K562 (cell line): ENCODE measurements around the gene MANBA. TPM values are rescaled to one million over a fixed set of nuclear protein-coding genes. Genes with fewer than 3 reads are reported as not detected.

Experiments used
- ATAC-seq: fragments of 200-7000 bp; cut with Tn5 transposase; 3 replicates; pipeline ENCODE4 v1.9.1; 2020; ENCODE audit warnings: moderate library complexity
- BruUV-seq: library from RNA; stranded (reverse); fragments of 400-500 nt; replicated peaks from 2 replicates; lab custom pipeline; 2021; lab: Mats Ljungman, UMichigan
- CTCF ChIA-PET: fragments of 300-600 bp; formaldehyde crosslinking; extraction: SDS; loops from one replicate; lab custom pipeline; 2021; ENCODE audit warnings: low intra/inter-chr PET ratio; lab: Yijun Ruan, JAX
- POLR2A ChIA-PET: fragments of 300-600, 350-650 bp; sonication (Branson Sonifier 250); formaldehyde crosslinking; extraction: SDS; loops from one replicate; lab custom pipeline; 2021; ENCODE audit warnings: antibody characterized with exemption, inconsistent platforms; lab: Yijun Ruan, JAX
- DNase-seq, 4 experiments: peaks; one replicate each; pipeline versions ENCODE4 v3.0.0 to v3.0.0-alpha.2; 2011 to 2018; ENCODE audit warnings: low spot score in 3 of 4, mixed read lengths in 3 of 4; ENCODE audit errors: extremely low read depth in 1 of 4
- FAIRE-seq: peaks from 2 replicates; lab custom pipeline; 2011; peaks lifted over from hg19 to GRCh38; lab: Jason Lieb, UNC
- H2AFZ ChIP-seq: 2 replicates; pipeline ENCODE4 v1.6.0; 2011; ENCODE audit warnings: low read depth, low read length, control low read depth, inconsistent platforms
- H3K27ac ChIP-seq: fragments of 200-600 bp; 3 replicates; pipeline ENCODE4 v1.8.0; 2011; ENCODE audit warnings: low read depth, mild to moderate bottlenecking, control low read depth, inconsistent platforms, low read length, moderate library complexity, mixed read lengths; ENCODE audit errors: extremely low read depth
- H3K27me3 ChIP-seq, 2 experiments: fragments of 300-600 bp in 1 of 2; 2 replicates in 1 of 2; 3 replicates in 1 of 2; pipeline versions ENCODE4 v1.6.0 to v1.8.0; 2011; ENCODE audit warnings: inconsistent platforms in 2 of 2, low read length in 2 of 2, mild to moderate bottlenecking in 1 of 2, mixed read lengths in 1 of 2, moderate library complexity in 1 of 2; ENCODE audit not compliant: control insufficient read depth in 2 of 2, insufficient read depth in 2 of 2
- H3K36me3 ChIP-seq: fragments of 300-600 bp; 3 replicates; pipeline ENCODE4 v1.8.0; 2011; ENCODE audit warnings: mild to moderate bottlenecking, low read length, inconsistent platforms; ENCODE audit not compliant: control insufficient read depth, insufficient read depth
- H3K4me1 ChIP-seq, 2 experiments: fragments of 200-600 bp in 1 of 2; replicated peaks in 1 of 2; 2 replicates in 1 of 2; 3 replicates in 1 of 2; pipeline versions ENCODE4 v1.5.1 to v1.8.0; 2011; ENCODE audit warnings: inconsistent platforms in 2 of 2, low read length in 2 of 2, mild to moderate bottlenecking in 1 of 2, mixed read lengths in 1 of 2, moderate library complexity in 1 of 2; ENCODE audit not compliant: control insufficient read depth in 2 of 2, insufficient read depth in 2 of 2
- H3K4me2 ChIP-seq: 2 replicates; pipeline ENCODE4 v1.6.1; 2011; ENCODE audit warnings: low read length, control low read depth, inconsistent platforms, mixed read lengths; ENCODE audit not compliant: insufficient read depth
- H3K4me3 ChIP-seq: fragments of 200-600 bp; sonication (generic), shearing (Covaris generic); 2 replicates; pipeline ENCODE4 v1.5.1; 2016; ENCODE audit warnings: control low read depth, inconsistent platforms
- H3K79me2 ChIP-seq: fragments of 200-600 bp; 3 replicates; pipeline ENCODE4 v1.8.0; 2011; ENCODE audit warnings: low read length, inconsistent platforms; ENCODE audit not compliant: control insufficient read depth, insufficient read depth
- H3K9ac ChIP-seq, 2 experiments: 2 replicates each; pipeline versions ENCODE4 v1.6.0 to v1.6.1; 2011; ENCODE audit warnings: low read depth in 2 of 2, low read length in 2 of 2, control low read depth in 1 of 2, inconsistent platforms in 1 of 2, mild to moderate bottlenecking in 1 of 2, mixed read lengths in 1 of 2; ENCODE audit not compliant: insufficient read depth in 1 of 2
- H3K9me1 ChIP-seq: one replicate; pipeline ENCODE4 v1.6.0; 2011; ENCODE audit warnings: inconsistent platforms, mild to moderate bottlenecking, low read length, moderate library complexity; ENCODE audit not compliant: control insufficient read depth, insufficient read depth
- H3K9me3 ChIP-seq: replicated peaks from 2 replicates; pipeline ENCODE4 v1.5.1; 2011; ENCODE audit warnings: low read depth, low read length, inconsistent platforms; ENCODE audit not compliant: control insufficient read depth, insufficient read depth
- H4K20me1 ChIP-seq: replicated peaks from 2 replicates; pipeline ENCODE4 v1.6.1; 2011; ENCODE audit warnings: low read length, inconsistent platforms, mixed read lengths; ENCODE audit not compliant: control insufficient read depth, insufficient read depth
- CBFA2T3 ChIP-seq: fragments of 450-650 bp; IDR thresholded peaks from 2 replicates; pipeline ENCODE4 v1.6.1; 2017
- CREB1 ChIP-seq, 2 experiments: sonication (generic) in 1 of 2; formaldehyde crosslinking in 1 of 2; IDR thresholded peaks; 2 replicates each; pipeline versions ENCODE4 v1.6.1 to v1.8.0; 2012 to 2022; ENCODE audit warnings: inconsistent platforms in 1 of 2, mild to moderate bottlenecking in 1 of 2, missing genetic modification reagents in 1 of 2, moderate library complexity in 1 of 2
- CREB3 ChIP-seq: fragments of 450-650 bp; conservative IDR thresholded peaks from 2 replicates; pipeline ENCODE4 v1.6.1; 2016; ENCODE audit warnings: missing genetic modification characterization, low read depth, mild to moderate bottlenecking, missing compliant biosample characterization, moderate library complexity
- FOSL1 ChIP-seq: fragments of 200-800 bp; sonication (Bioruptor generic); conservative IDR thresholded peaks from 2 replicates; pipeline ENCODE4 v1.6.1; 2016; ENCODE audit warnings: missing genetic modification characterization, missing compliant biosample characterization
- KLF16 ChIP-seq: IDR thresholded peaks from 2 replicates; pipeline ENCODE4 v1.6.1; 2016; ENCODE audit warnings: antibody characterized with exemption
- RBM17 ChIP-seq: fragments of 200-400 bp; formaldehyde crosslinking; IDR thresholded peaks from 2 replicates; pipeline ENCODE4 v1.6.1; 2017; ENCODE audit warnings: low read depth, mild to moderate bottlenecking, low read length, borderline replicate concordance
- WGBS: fragments of 100-300 bp; shearing (Covaris generic); methylation state at CpG from one replicate; pipeline ENCODE4 v1.1.6; 2016; ENCODE audit warnings: low coverage, mixed read lengths; ENCODE audit not compliant: insufficient coverage; ENCODE audit errors: missing lambda C conversion rate; 5-methylcytosine and 5-hydroxymethylcytosine counted together
- in situ Hi-C: fragments of 300-500 bp; cut with MboI; formaldehyde crosslinking; loops from 4 replicates; pipeline ENCODE4 v1.15.0; 2018; ENCODE audit warnings: inconsistent platforms, mixed read lengths
- intact Hi-C: fragments of 100-400 bp; cut with micrococcal nuclease; formaldehyde crosslinking; loops from 2 replicates; pipeline ENCODE4 v1.14.2; 2022
- polyA plus RNA-seq, 8 experiments: library from polyadenylated mRNA; depleted of rRNA in 4 of 8; stranded (reverse) in 5 of 8; unstranded in 3 of 8; fragments of >200 nt; fragmentation: Nextera tagmentation in 2 of 8; fragmentation: Illumina TruSeq in 1 of 8; extraction: Ambion mirVana in 2 of 8; extraction: Trizol in 1 of 8; gene quantifications; 2 replicates each; pipeline versions ENCODE4 v1.2.1 to v1.2.3, GENCODE V29; 2011 to 2014; ENCODE audit warnings: inconsistent platforms in 1 of 8, missing spikeins in 1 of 8
- total RNA-seq, 7 experiments: library from RNA; depleted of rRNA in 6 of 7; stranded (reverse); fragments of >200 nt in 6 of 7; fragmentation: Illumina TruSeq in 2 of 7; extraction: Trizol in 2 of 7; gene quantifications; 2 replicates each; pipeline versions ENCODE4 v1.2.1 to v1.2.3, GENCODE V29; 2011 to 2021; ENCODE audit warnings: low replicate concordance in 1 of 7

MANBA gene
- total and polyA plus RNA-seq, 9 of the 15 experiments (the other 6 are each of a cell fraction or from before 2014, with no cell fraction given): 1.8 to 12.9 (median 7.7) TPM

DNA sequence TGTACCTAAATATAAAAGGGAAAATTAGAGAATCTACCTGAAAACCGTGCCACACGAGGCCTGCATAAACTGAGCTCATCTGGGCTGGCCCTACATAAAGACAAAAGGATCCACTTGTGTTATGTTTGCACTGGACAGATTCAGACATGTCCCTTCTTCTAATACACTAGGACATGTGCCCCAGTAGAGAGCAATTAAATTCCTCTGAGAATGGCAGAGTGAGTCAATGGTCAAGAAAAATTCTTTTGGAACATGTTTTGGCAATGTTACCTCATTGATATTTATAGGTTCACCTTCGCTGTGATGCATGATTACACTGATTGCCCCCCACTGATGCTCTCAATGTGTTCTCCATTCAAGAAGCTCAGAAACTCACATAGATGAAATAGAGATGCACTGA, 95.2 kb downstream of the MANBA start:
- H3K4me1 ChIP-seq: no peaks in the 10 kb centered on the region
- ATAC-seq: no peak
- WGBS: 34% methylated on average over 3 of the region's 3 CpGs
- intact Hi-C loops (no loop called here), in situ Hi-C loops (no loop called here)
- no peaks in the 10 kb centered on the region for H3K36me3 ChIP-seq
- no peak for TF ChIP-seq CREB3
- TF ChIP-seq FOSL1 (tag): no peak
- no peak for TF ChIP-seq RBM17
- H4K20me1 ChIP-seq: no peaks in the 10 kb centered on the region
- no peaks in the 10 kb centered on the region for H3K79me2 ChIP-seq
- H2AFZ ChIP-seq: no peak overlapping the region
- no peaks in the 10 kb centered on the region for H3K9me1 ChIP-seq
- ChIA-PET CTCF (no interaction called here), POLR2A (no interaction called here)
- DNase-seq: no peak
- H3K4me3 ChIP-seq: no peak overlapping the region
- BruUV-seq: no TSS peak
- H3K9ac ChIP-seq: no peak overlapping the region
- H3K4me2 ChIP-seq: no peak overlapping the region
- no peaks in the 10 kb centered on the region for H3K9me3 ChIP-seq
- H3K27ac ChIP-seq: no peak overlapping the region
- FAIRE-seq: no peak
- no peaks in the 10 kb centered on the region for H3K27me3 ChIP-seq

DNA sequence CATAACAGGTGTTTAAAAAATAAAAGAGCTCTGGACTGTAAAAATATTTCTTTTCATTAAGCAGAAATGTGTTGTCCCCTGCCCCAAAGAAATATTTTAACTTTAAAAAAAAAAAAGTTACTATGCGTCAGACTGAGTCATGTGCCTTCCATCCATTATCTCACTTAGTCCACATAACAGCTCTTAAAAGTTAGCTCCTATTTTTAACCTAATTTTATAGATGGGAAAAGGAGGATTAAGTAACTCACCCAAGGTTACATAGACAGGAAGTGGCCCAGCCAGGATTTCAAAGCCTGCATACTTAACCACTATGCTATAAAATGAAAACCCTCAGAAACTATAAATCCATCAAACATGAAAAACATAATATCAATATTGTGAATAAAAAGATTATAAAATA, 97.7 kb downstream of the MANBA start:
- no TSS peak for BruUV-seq
- CTCF ChIA-PET: interaction anchor here (0.6 to 0.7 kb wide), 2 partner anchors 367 to 1127 kb away, joined by 3 to 4 read pairs; no protein-coding TSS in a partner anchor

More for the DNA sequence above, 97.7 kb downstream of the MANBA start:
- no CpG with 5 or more reads among the region's 1 CpG for WGBS
- intact Hi-C loops: no loop called here
- no peaks in the 10 kb centered on the region for H3K79me2 ChIP-seq
- no peaks in the 10 kb centered on the region for H3K9me3 ChIP-seq
- H3K9me1 ChIP-seq: no peaks in the 10 kb centered on the region
- POLR2A ChIA-PET: interaction anchor here (0.6 kb wide), 1 partner anchor 1656 kb away, joined by 3 read pairs; no protein-coding TSS in a partner anchor
- in situ Hi-C loops: no loop called here
- H3K4me1 ChIP-seq: no peaks in the 10 kb centered on the region
- H3K27me3 ChIP-seq: no peaks in the 10 kb centered on the region
- no peaks in the 10 kb centered on the region for H4K20me1 ChIP-seq
- H3K4me2 ChIP-seq: no peak overlapping the region
- DNase-seq (no peak), FAIRE-seq (no peak), ATAC-seq (no peak)
- H3K4me3 ChIP-seq: no peak overlapping the region
- no peak overlapping the region for H2AFZ ChIP-seq
- TF ChIP-seq FOSL1 (tag) (peak; percentile 83), KLF16 (no peak), CBFA2T3 (no peak), CREB1 (IDR thresholded peaks at IDR 0.05) (no peak), CREB1 (CRISPR knock-in tag; IDR thresholded peaks at IDR 0.05) (no peak)
- no peak overlapping the region for H3K9ac ChIP-seq
- no peaks in the 10 kb centered on the region for H3K36me3 ChIP-seq
- H3K27ac ChIP-seq: no peak overlapping the region
